Colonic mucosa (tissue), 4 donors: Measurements from ENCODE around the gene BBLN. TPM values are rescaled to one million over a fixed set of nuclear protein-coding genes. Genes with fewer than 3 reads are reported as not detected.

Experiments used
- DNase-seq: peaks from one replicate; pipeline ENCODE4 v3.0.0-alpha.2; 2020
- H3K27ac ChIP-seq: fragments of 200-600 bp; one replicate; pipeline ENCODE4 v1.8.0; 2021
- H3K27me3 ChIP-seq: fragments of 200-600 bp; one replicate; pipeline ENCODE4 v1.8.0; 2021
- H3K36me3 ChIP-seq: fragments of 200-600 bp; one replicate; pipeline ENCODE4 v1.8.0; 2021
- H3K4me1 ChIP-seq: fragments of 200-600 bp; one replicate; pipeline ENCODE4 v1.8.0; 2021; ENCODE audit warnings: mild to moderate bottlenecking
- H3K4me3 ChIP-seq: fragments of 200-600 bp; one replicate; pipeline ENCODE4 v1.8.0; 2021
- H3K9ac ChIP-seq, 2 donors: one replicate each; pipeline ENCODE4 v1.7.0; 2013; ENCODE audit warnings: control low read depth in 2 of 2, low read depth in 2 of 2, low read length in 2 of 2
- H3K9me3 ChIP-seq: fragments of 200-600 bp; one replicate; pipeline ENCODE4 v1.8.0; 2021
- intact Hi-C: fragments of 100-400 bp; cut with DNase I; formaldehyde crosslinking; loops from one replicate; pipeline ENCODE4 v1.14.1; 2022
- total RNA-seq, 2 donors: library from RNA; stranded (reverse); fragmentation: NEBNext Ultra II Directional in 1 of 2; extraction: Animal tissue kit (Norgen Biotek cat#: 25700) in 1 of 2; gene quantifications; one replicate each; pipeline ENCODE4 v1.2.1, GENCODE V29; 2021
- TF ChIP-seq, protein P1 (sequence below): fragments of 200-600 bp; IDR thresholded peaks from one replicate; pipeline ENCODE4 v1.8.0; 2022; ENCODE audit warnings: antibody characterized with exemption, mild to moderate bottlenecking
- donor health status: healthy.
- donor health status: DM: no; HTN: no; CAD: no.
- donor health status: DM: no; HTN: no; CAD: no.

BBLN gene
- total RNA-seq, 2 donors from 2014 or later, result 47.5 to 53.0 TPM

DNA sequence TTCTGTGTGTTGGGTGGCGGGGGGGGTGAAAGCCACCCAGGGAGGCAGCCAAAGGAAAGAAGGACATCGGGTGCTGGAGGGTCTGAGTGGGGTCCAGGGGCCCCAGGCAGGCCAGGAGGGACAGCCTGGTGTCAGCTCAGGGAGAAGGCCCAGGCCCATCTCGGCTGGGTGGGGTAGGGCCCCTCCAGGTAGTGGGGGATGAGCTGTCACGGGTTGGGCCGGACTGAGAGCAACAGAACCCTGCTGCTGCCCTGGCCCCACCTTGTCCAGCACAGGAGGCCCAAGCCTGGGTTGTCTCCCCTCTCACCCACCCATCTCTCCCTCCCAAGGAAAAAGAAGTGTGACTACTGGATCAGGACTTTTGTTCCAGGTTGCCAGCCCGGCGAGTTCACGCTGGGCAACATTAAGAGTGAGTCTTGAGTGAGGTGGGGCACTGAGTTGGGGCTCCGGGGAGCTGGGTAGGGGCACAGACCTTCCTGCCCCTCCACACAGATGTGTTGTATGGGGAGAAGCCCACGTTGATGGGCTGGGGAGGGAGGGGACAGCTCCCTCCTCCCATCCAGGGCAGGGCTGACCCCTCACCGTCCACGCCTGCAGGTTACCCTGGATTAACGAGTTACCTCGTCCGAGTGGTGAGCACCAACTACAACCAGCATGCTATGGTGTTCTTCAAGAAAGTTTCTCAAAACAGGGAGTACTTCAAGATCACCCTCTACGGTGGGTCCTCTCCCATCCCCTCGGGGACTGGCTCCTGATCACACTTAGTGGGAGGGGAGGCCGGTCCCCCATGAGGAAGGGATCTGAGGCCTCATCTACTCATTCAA is 8.5 kb upstream of the BBLN start:
- Histone ChIP-seq H3K27ac (peak overlapping the region; percentile 95), H3K4me3 (no peak overlapping the region), H3K9ac (no peak overlapping the region), H3K4me1 (peaks cover 4% of the 10 kb centered on the region), H3K36me3 (no peaks in the 10 kb centered on the region), H3K9me3 (no peaks in the 10 kb centered on the region), H3K27me3 (no peaks in the 10 kb centered on the region)
- intact Hi-C loops, result no loop called here
- no peak for DNase-seq
- TF ChIP-seq, protein P1, sequence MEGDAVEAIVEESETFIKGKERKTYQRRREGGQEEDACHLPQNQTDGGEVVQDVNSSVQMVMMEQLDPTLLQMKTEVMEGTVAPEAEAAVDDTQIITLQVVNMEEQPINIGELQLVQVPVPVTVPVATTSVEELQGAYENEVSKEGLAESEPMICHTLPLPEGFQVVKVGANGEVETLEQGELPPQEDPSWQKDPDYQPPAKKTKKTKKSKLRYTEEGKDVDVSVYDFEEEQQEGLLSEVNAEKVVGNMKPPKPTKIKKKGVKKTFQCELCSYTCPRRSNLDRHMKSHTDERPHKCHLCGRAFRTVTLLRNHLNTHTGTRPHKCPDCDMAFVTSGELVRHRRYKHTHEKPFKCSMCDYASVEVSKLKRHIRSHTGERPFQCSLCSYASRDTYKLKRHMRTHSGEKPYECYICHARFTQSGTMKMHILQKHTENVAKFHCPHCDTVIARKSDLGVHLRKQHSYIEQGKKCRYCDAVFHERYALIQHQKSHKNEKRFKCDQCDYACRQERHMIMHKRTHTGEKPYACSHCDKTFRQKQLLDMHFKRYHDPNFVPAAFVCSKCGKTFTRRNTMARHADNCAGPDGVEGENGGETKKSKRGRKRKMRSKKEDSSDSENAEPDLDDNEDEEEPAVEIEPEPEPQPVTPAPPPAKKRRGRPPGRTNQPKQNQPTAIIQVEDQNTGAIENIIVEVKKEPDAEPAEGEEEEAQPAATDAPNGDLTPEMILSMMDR, result no peak

DNA sequence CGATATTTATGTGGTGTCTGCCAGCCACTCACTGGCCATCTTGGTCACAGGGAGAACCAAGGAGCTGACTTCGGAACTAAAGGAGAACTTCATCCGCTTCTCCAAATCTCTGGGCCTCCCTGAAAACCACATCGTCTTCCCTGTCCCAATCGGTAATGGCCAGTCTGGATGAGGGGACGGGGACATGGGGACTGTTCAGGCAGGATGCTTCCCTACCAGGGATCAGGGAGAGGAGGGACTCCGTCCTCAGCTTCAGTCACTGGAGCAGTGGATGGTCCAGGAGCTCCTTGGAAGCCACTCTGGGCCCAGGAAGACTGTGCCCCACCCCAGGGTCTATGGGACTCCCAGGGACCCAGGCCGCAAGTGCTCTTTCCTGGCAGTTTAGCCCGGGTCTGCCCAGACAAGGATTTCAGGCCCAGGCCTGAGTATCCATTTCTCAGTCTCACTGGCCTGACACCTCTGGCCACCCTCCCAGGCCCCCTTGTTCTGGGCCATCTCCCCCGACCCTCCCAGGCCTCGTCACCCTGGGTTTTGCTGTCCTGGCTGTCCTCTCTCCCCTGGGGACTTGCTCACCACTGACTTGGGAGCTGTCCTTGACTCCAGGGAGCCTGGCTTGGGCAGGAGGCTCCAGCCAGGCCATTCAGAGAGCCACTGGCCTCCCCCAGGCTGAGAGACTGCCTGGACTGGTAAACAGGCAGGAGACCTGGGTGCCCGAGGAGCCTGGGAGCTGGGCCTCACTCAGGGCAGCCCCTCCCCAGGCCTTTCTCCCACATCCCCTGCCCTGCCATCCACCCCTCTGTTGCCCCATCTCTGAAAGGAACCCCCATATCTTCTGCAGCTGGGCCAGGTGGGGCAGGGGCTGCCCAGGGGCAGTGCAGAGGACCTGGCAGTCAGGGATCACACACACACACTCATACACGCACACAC is 7.7 kb upstream of the BBLN start:
- Histone ChIP-seq H3K27me3 (no peaks in the 10 kb centered on the region), H3K27ac (no peak overlapping the region), H3K36me3 (no peaks in the 10 kb centered on the region), H3K9ac (no peak overlapping the region), H3K4me1 (peaks cover 4% of the 10 kb centered on the region), H3K4me3 (no peak overlapping the region), H3K9me3 (no peaks in the 10 kb centered on the region)
- no peak for DNase-seq
- intact Hi-C loops, result no loop called here
- TF ChIP-seq, protein P1, result no peak

DNA sequence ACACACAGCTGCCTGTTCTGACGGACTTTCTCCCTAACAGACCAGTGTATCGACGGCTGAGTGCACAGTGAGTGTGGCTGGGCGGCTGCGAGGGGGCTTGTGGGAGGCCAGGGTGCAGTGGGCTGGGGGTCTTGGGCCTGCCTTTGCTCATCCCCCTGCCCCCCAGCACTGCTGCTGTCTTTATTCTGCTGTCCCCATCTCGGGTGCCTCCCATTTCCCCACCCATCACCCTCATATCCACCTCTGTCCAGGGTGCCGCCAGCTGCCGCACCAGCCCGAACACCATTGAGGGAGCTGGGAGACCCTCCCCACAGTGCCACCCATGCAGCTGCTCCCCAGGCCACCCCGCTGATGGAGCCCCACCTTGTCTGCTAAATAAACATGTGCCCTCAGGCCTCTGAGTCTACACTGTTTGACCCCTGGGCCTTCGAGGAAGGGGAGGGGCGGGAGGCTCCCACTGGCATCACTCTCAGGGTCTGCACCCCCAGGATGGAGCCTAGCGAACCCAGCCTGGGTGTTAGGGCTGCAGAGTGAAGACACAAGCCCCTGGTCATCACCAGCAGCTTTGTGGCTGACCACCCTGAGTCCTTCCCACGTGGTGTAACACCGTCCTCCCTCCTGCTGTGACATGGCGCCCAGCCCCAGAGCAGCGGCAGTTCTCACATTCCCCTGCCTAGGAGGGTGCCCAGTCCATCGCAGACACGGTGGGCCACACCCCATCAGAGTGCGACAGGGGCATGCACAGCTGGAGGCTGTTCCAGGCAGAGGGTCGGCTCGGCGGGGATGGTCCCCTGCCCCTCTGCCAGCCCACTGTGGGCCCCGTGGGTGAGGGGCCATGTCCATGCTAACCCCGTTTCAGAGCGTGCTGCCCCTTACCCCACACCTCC is 6.8 kb upstream of the BBLN start:
- DNase-seq, result no peak
- Histone ChIP-seq H3K4me1 (peaks cover 4% of the 10 kb centered on the region), H3K36me3 (no peaks in the 10 kb centered on the region), H3K9ac (no peak overlapping the region), H3K27ac (no peak overlapping the region), H3K4me3 (no peak overlapping the region), H3K27me3 (no peaks in the 10 kb centered on the region), H3K9me3 (no peaks in the 10 kb centered on the region)
- TF ChIP-seq, protein P1, result no peak
- intact Hi-C loops, result no loop called here

DNA sequence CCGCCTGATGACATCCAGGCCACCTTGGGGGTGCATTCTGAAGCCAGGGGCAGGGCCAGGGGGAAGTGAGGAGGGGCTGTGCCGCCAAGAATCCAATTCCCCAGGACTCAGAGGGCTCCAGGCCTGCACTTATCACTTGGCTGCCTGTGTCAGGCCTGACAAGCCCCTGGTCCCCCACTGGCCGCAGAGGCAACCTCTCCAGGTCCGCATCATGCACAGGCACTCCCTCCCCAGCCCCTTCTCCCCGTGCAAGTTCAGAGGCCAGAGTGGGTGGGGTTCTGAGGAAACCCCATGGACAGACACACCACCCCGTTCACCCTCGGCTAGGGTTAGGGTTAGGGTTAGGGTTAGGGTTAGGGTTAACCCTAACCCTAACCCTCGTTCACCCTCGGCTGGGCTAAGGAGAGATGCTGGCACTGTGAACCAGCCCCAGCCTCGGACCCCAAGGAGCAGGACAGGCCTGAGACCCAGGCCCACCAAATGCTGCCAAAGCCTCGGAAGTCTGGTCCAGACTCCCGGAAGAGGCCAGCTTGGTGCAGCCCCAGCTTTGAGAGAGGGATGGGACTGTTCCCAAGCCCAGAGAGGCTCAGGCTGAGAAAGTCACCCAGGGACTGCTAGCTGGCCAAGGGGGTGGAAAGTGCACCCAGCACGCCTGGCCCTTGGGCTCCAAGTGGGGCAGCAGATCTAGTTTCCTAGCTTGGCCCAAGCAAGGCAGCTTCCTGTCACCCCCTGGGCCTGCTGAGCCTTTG is 5.9 kb upstream of the BBLN start:
- Histone ChIP-seq H3K4me3 (no peak overlapping the region), H3K27me3 (no peaks in the 10 kb centered on the region), H3K36me3 (no peaks in the 10 kb centered on the region), H3K9me3 (no peaks in the 10 kb centered on the region), H3K4me1 (no peaks in the 10 kb centered on the region), H3K27ac (no peak overlapping the region), H3K9ac (no peak overlapping the region)
- no peak for DNase-seq
- intact Hi-C loops, result no loop called here
- TF ChIP-seq, protein P1, result no peak
